GM18511 (cell line): ENCODE data around the gene USP33.
"Not testable (repeated sequence)": the region's sequence is repeated elsewhere in the genome, so short reads cannot be mapped to it uniquely, and the experiment has no call there.

Experiments
- ATAC-seq: cut with Tn5 transposase; IDR thresholded peaks from one replicate; pipeline ENCODE4 v1.9.1; 2021; ENCODE audit warnings: mild to moderate bottlenecking, moderate library complexity; ENCODE audit not compliant: unreplicated experiment

The USP33 gene

DNA sequence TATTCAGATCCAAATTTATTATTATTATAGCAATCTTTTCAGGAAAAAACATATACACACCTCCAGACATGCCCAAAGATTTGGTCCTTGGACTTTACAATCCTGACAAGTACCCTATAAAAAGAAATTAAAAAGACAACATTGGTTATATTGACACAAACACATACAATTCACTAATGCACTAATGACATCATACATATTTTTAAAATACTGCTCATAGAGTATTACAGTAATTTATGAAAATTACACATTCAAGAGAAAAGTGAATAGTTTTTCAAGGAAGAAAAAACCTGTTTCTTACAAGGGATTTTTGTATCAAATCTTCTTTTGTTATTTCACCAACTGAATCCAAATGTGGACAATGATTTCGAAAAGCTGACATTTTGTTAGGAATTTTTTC, 18.3 kb downstream of the USP33 start:
- ATAC-seq, result no peak

DNA sequence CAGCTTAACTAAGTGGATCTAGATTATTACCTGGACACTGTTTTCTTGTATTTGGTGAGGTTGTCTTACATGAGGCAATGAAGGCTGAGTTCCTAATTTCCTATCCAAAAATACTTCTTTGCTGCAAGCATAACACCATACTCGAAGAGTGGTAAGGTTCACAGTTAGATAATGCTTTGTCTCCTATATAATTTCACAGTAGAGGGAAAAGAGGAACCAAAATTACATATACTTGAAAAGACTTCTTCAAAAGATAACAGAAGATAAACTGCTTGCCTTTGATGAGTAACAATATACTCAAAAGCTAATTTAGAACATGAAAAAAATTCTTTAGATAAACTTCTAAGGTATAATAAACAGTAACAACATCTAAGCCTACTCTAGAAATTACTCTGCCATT, 20.4 kb downstream of the USP33 start:
- no peak for ATAC-seq

DNA sequence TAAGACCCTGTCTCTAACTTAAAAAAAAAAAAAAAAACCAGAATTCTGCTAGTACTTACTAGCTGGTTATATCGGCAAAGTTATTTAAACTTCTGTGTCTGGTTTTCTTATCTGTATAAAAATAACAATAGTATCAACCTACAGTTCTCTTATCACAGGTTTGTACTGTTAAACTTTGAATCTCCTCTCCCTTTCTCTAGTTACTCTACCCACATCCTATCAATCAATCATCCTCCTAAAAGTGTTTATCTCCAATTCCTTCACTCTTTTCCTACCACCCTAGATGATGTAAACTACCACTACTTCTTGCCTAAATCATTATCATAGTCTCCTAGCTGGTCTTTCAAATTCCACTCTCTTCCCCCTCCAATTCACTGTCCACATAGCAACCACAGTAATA, 27.6 kb downstream of the USP33 start:
- ATAC-seq, result no peak

DNA sequence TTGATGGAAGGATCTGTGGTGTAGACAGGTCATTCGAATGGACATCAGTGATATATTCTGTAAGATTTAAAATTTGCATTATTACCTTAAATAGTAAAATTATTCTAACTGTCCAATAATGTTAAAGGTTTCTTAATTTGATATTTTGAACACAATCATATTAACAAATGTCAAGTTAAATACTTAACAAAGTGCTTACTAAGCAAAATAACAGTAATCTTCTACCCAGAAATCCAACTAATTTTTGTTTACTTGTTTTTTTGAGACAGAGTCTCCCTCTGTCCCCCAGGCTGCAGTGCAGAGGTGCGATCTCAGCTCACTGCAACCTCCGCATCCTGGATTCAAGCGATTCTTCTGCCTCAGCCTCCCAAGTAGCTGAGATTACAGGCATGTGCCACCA, 33.9 kb downstream of the USP33 start:
- no peak for ATAC-seq

DNA sequence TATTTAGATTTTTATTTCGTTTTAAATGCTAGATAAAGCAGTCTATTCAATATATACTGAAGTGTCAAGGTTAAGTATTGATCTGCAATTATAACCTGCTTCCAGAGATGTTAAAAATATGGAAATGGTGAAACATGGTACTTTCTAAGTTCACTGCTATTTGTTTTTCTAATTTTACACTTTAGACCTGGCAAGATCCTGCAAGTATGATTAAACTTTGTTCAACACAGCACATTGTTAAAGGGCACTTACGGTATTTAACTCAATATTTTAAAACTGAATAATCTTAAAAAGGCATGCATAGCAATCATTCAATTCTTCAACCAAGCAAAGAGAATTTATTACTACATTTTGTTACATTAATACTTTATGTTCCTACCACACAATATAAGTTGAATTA, 41.5 kb downstream of the USP33 start:
- no peak for ATAC-seq

DNA sequence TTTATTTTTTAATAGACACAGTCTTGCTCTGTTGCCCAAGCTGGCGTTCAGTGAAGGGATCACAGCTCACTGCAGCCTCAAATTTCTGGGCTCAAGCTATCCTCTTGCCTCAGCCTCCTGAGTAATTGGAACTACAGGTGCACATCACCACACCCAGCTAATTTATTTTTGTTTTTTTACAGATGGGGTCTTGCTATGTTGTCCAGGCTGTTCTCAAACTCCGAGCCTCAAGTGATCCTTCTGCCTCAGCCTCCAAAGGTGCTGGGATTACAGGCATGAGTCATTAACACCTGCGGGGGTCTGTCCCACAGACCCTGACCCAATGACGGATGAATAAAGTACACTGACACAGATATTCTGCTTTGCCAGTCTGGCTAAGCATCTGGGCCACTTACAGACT, 43.6 kb downstream of the USP33 start:
- ATAC-seq, result no peak

DNA sequence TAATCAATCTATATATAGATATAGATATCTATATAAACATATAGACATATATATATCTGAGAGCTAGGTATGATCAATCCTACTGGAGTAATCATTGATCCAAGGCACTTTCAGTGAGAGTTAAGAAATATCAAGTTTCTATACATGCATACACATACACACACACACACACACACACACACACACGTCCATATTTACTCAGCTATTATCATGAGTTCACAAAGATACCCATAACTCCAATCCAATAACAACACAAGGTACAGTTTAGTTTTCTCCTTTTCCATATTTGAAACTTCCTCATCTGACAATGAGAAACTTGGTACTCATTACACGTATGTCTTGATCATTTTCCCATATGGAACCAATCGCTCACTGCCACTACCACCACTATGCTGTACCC, 49.9 kb downstream of the USP33 start:
- no peak for ATAC-seq

DNA sequence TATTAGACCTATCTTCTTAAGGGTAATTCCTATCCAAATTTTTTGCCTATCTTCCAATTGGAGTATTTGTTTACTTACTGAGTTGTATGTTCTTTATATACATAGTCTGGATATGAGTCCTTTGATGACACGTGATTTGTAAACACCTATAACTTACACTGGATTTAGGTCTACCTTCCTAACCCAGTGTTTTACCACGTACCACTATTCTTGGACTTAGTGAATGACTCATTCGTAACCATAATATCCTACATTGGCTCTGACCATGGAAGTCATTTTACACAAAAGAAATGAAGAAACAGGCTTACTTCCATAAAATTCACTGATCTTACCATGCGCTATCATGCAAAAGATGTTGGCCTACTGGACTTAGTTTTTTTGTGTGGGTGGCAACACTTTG, 53.3 kb downstream of the USP33 start:
- no peak for ATAC-seq

DNA sequence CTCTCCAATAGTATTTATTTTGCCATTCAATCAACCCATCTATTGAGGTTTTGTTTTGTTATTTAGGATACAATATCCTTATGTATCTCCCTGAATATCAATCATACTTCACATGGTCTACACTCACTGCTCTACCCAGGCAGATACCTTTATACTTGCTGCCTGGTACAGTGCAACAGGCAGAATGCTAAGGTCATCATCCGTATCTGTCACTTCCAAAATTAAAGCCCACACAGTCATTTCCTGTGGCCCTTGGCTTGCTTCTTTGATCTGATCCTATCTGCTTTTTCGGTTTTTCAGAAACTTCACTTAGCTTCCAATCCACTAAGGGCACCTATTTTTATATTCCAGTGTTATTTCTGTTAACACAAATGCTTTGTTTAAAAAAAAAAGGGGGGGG, 54.9 kb downstream of the USP33 start:
- no peak for ATAC-seq

DNA sequence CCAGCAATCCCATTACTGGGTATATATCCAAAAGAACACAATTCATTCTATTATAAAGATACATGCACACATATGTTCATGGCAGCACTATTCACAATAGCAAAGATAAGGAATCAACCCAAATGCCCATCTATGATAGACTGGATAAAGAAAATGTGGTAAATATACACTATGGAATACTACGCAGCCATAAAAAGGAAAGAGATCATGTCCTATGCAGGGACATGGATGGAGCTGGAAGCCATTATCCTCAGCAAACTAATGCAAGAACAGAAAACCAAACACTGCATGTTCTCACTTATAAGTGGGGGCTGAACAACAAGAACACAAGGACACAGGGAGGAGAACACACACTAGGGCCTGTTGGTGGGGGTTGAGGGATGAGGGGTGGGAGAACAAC, 60.0 kb downstream of the USP33 start:
- not testable (repeated sequence) for ATAC-seq

DNA sequence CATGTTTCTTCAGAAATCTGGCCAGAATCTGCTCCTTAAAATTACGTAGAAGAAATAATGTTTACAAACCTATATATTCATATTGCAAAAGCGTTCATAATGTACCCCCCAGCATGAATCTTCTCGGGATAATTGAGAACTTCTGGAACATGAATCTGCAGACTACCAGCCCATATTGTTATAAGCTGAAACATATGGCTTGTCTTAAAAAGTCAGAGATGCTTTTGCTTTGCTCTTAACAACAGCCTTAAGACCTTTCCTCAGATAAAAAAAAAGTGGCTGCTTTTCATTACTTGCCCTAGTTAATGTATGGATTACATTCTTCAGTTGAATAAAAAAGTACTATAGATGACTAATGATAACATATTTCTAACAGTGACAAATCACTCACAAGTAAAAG, 62.2 kb downstream of the USP33 start:
- ATAC-seq, result no peak

DNA sequence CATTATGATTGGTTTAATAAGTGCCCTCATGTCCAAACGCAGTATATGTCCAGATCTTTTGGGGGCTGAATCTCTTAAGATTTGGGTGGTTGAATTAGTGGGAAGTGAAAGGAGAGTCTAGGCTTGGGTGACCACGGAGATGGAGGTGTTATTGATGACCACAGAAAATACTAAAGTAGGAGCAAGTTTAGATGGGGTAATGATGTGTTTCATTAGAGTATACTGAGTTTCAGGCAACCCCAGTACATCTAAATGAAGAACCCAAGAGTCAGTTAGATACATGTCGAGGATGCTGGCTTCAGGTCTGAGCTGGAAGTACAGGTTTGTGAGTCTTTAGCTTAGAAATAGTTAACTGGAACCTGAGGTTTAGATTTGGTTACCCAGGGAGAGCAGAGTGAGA, 70.7 kb downstream of the USP33 start:
- ATAC-seq, result peak; percentile 70

DNA sequence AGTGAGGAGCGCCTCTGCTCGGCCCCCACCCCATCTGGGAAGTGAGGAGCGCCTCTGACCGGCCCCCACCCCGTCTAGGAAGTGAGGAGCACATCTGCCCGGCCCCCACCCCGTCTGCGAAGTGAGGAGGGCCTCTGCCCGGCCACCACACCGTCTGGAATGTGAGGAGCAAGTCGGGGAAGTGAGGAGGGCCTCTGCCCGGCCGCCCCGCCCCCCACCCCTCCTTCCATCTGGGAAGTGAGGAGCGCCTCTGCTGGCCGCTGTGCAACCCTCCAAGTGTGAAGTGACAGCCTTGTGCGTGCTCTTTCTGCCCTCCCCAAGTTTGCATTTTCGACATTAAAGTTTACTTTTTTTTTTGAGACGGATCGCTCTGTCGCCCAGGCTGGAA, 72.1 kb downstream of the USP33 start:
- no peak for ATAC-seq

DNA sequence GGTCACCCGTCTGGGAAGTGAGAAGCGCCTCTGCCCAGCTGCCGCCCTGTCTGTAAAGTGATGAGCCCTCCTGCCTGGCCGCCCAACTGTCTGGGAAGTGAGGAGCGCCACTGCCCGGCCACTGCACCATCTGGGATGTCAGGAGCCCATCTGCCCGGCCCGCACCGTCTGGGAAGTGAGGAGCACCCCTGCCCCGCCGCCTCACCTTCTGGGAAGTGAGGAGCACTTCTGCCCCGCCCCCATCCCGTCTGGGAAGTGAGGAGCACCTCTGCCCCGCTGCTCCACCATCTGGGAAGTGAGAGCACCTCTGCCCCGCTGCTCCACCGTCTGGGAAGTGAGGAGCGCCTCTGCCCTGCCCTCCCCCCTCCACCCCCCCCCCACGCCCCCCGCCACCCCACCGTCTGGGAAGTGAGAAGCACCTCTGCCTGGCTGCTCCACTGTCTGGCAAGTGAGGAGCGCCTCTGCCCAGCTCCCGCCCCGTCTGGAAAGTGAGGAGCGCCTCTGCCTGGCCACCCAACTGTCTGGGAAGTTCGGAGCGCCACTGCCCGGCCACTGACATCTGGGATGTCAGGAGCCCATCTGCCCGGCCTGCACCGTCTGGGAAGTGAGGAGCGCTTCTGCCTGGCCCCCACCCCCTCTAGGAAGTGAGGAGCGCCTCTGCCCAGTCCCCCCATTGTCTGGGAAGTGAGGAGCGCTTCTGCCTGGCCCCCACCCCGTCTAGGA, 72.7 kb downstream of the USP33 start:
- ATAC-seq, result no peak

DNA sequence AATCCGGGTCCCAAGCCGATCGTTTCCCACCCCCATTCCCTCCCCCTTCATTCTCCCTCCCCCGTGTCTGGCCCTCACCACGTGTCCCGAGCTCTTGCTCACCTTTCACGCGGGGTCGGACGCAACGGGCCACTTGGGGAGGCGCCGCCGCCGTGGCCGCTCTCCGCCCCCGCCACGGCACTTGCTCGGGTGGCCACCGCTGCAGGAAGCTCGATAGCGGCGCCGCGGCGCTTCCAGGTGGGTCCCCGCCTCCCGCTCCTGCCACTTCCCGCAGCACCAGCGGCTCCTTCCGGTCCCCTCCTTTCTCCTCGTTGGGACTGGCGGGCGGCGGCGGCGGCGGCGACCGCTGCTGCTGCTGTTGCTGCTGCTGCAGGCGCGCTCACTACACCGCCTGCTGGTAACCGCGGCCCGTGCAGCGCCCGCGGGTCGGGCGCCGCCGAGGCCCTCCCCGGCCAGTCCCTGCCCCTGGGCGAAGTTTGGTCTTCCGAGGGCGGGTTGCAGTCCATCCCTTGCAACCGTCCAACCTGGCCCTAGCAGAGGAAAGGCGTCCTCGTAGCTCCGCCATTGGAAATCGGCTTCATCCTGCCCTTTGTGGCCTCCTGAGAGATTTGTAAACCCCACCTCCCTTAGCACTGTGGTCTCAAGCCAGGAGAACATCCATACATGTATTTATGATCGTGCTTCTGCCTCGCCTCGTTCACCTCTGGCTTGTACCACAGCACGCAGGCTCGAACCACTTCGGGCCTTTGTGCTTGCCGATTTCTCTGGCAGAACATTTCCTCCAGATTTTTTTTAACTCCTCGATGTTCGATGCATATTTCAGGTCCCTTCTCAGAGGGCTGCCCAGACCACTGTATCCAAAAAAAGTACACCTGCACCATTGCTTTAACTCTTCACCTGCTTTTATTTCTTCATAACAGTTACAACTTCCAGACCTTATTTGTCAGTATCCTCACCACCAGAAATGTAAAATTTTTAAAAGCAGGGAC, 76.2 kb downstream of the USP33 start:
- ATAC-seq, result peak; percentile 76

DNA sequence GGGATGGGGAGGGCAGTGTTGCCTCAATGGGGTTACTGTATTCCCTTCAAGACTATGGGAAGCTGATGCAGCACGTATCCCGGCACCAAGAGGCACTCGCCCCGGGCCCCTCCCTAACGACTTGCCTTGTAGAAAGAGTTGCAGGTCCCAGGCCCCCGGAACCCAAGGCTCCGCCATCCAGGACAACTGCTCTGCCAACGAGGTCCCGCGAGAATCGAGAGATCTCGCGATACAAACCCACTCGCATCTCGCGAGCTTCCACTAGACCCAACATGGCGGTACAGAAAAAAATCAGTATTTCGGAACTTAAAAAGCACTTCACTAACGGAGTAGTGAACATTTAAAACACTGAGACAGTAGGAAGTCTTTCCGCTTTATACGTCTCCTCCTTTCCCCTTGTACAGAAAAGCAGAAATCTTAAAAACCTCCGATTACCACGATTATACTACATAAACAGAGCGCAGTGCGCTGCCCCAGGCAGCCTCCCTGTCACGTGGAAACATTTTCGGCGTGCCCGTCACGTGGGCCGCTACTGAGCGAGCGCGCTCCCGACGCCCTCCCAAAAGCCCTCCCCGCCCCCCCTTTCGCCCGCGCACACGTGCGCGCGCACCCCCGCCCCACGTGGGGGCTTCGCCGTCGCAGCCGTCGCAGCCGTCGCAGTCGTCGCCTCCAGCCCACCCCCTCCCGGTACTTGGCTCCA, 77.0 kb downstream of the USP33 start, which contains the start of gene ZZZ3:
ZZZ3 (minus strand) TSS at position 199 of the 700 bp plus-strand sequence. CDS start 49,304 bp downstream, outside the sequence.
- ATAC-seq, result peak; percentile 78

DNA sequence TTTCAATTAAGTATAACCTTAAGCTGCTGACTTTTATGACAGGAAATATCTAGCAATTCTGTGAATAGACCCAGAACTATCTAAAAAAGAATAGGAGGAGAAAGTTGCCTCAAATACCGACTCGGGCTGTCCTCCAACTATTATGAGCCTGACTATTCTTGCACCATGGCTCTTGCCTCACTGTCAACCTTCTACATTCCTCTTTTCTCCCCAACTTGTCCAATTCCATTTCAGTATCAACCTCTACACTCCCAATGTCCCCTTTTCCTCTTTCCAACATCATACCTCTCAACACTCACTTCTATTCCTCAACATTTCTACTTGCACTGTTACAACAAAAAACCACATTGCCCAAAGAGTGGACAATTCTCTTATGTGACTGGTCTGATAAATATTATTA, 79.5 kb downstream of the USP33 start:
- no peak for ATAC-seq

DNA sequence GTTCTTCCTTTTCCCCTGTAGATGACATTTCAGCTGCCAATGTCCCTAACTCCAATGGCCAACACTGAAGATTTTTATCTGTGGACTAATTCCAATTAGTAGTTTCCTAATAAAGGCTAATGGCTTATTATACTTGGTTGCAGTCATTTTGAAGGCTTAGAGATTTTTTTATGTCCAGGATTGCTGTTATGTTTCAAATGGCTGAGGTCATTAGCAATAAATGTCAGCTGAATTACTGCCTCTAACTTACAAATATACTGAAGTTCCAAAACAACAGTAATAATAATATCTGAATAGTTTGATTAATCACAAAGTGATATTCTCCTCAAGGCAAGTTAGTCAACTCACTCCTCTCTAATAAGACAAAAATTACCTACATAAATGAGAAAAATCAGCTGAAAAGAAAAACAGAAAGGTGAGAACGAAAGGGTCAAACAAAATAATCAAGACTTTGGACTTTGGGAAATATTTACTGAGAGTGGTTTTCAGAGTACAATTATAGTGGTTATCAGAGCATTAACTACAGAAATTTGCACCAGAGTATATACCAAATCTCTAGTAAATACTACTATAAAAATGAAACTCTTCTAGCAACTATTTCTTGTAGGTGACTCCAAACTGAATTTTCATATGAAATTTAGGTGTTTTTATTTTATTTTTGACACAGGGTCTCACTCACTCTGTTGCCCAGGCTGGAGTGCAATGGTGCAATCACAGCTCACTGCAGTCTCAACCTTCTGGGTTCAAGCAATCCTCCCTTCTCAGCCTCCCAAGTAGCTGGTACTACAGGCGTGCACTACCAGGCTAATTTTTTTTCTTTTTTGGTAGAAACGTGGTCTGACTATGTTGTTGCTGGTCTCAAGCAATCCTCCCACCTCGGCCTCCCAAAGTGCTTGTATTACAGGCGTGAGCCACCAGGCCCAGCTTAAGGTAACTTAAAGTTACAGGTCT, 80.7 kb downstream of the USP33 start:
- no peak for ATAC-seq

DNA sequence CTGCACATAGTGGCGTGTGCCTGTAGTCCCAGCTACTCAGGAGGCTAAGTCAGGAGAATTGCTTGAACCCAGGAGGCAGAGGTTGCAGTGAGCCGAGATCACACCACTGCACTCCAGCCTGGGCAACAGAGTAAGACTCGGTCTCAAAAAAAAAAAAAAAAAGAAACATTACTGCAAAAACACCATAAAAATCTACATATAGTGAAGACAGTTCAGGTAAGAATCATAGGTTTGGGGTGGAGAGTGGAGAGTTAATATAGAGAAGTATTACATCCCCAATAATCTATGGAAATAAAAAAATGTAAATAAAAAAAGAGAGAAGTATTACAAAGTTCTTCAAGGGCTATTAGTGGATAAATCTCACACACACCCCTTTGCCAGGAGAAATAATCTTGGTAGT, 84.8 kb downstream of the USP33 start:
- not testable (repeated sequence) for ATAC-seq

DNA sequence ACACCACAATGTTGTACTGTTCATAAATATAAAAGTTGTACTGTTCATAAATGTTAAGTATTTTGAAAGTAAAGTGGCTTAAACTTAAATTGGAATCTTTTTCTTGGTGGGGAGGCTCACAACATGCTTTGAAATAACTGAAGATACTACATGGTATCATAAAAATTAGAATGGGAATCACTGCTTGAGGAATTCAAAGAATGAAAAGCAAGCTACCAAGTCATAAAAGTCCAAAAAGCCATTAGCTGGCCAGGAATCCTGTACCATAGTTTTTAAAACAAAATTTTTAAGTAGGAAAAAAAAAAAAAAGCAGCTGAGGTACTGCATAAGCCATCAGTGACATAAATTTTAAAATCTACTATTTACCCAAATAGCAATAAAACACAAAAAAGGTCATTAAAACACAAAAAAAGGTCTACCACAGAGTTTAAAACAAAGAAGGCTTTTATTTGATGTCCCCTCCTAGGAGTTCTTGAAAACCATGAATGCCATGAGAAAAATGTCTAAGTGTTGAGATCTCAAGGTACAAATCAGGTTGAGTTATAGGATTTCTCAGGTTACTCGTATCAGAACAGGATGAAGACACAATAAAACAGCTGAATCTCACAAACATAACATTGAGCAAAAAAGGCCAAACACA, 85.8 kb downstream of the USP33 start:
- no peak for ATAC-seq
